Measurements from ENCODE around the gene ATXN7L1.
A peak's percentile ranks its signal among the peaks of the same experiment; 100 is the strongest.

Gene ATXN7L1

DNA sequence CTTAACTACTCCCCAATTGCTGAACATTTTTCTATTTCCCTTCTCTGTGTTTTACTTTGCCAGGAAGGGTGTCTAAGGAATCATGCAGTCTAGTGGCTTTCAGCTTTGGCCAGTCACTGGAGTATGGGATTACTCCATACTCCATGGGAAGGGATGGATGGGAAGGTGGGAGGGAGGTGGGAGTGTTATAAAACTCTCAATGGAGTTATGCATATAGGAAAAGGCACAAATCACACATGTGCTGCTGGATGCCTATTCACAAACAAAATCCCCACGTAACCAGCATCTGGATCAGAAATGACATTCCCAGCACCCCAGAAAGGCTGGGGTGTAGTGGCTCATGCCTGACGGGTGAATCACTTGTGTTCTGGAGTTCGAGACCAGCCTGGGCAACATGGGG lies 125.3 kb downstream of the ATXN7L1 start:
- TF ChIP-seq ZFHX2 (tag by site-specific recombination; conservative IDR thresholded peaks at IDR 0.05) (peak; percentile 63), ZNF169 (tag by site-specific recombination; IDR thresholded peaks at IDR 0.05) (no peak), EGR2 (tag by site-specific recombination; IDR thresholded peaks at IDR 0.05; ENCODE audit: low read depth) (peak; percentile 64; the same call in 1 of the 2 replicates)
- Histone ChIP-seq H3K27ac (ENCODE audit: extremely low read depth, low read depth, low read length) (no peak overlapping the region), H3K4me3 (ENCODE audit: low read depth, low read length) (no peak overlapping the region), H3K36me3 (ENCODE audit: control insufficient read depth in 2 of 2, insufficient read depth in 1 of 2, low read length in 2 of 2) (no peaks in the 10 kb centered on the region), H3K4me1 (ENCODE audit: control insufficient read depth, insufficient read depth, low read length) (no peaks in the 10 kb centered on the region), H3K9me3 (ENCODE audit: control insufficient read depth, insufficient read depth, low read depth, low read length) (no peaks in the 10 kb centered on the region)
- ChIA-PET CTCF (interaction anchor here (0.5 to 1.4 kb wide), 4 partner anchors 66 to 291 kb away, joined by 3 to 4 read pairs (median 3); no protein-coding TSS in a partner anchor), POLR2A (no interaction called here)

DNA sequence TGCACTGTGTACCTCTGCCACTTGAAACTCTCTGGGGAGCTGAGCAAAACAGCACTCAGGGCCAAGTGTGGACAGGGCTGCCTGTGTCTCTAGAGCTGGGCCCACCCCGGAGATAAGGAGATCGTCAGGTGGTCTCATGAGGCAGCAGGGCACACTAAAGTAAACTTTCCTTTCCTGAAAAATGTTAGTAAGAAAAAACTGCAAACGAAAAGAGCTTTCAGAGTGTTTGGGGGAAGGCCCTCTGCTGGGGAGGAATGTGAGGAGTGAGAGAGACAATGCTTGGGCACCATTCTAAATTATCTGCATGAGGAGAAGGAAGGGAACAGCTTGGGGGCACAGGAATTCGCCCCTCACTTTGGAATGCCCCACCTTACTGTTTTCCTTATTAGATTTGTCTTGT lies 127.7 kb downstream of the ATXN7L1 start:
- ChIA-PET POLR2A (no interaction called here), CTCF (interaction anchor here (1.1 kb wide), 1 partner anchor 13 kb away, joined by 3 read pairs; no protein-coding TSS in a partner anchor)
- Histone ChIP-seq H3K4me1 (ENCODE audit: control insufficient read depth, insufficient read depth, low read length) (no peaks in the 10 kb centered on the region), H3K27ac (ENCODE audit: extremely low read depth, low read depth, low read length) (no peak overlapping the region), H3K36me3 (ENCODE audit: control insufficient read depth in 2 of 2, insufficient read depth in 1 of 2, low read length in 2 of 2) (no peaks in the 10 kb centered on the region), H3K4me3 (ENCODE audit: low read depth, low read length) (no peak overlapping the region), H3K9me3 (ENCODE audit: control insufficient read depth, insufficient read depth, low read depth, low read length) (no peaks in the 10 kb centered on the region)
- TF ChIP-seq ZNF600 (tag by site-specific recombination; IDR thresholded peaks at IDR 0.05) (no peak), ZBTB1 (tag by site-specific recombination; IDR thresholded peaks at IDR 0.05) (no peak), BCL11A (tag by site-specific recombination; IDR thresholded peaks at IDR 0.05; ENCODE audit: low read depth) (no peak), KLF10 (tag by site-specific recombination; IDR thresholded peaks at IDR 0.05) (no peak), ZBTB48 (tag by site-specific recombination; IDR thresholded peaks at IDR 0.05) (no peak), ZNF132 (tag by site-specific recombination; IDR thresholded peaks at IDR 0.05; ENCODE audit: borderline replicate concordance) (no peak), ZBTB21 (tag by site-specific recombination; IDR thresholded peaks at IDR 0.05) (no peak), ZNF16 (tag by site-specific recombination; IDR thresholded peaks at IDR 0.05; ENCODE audit: low read depth) (no peak), KLF9 (tag by site-specific recombination; IDR thresholded peaks at IDR 0.05; ENCODE audit: low read depth) (no peak), ZNF202 (tag by site-specific recombination; IDR thresholded peaks at IDR 0.05; ENCODE audit: borderline replicate concordance) (no peak), ZNF19 (tag by site-specific recombination; IDR thresholded peaks at IDR 0.05; ENCODE audit: low read depth) (no peak), ZNF501 (tag by site-specific recombination; IDR thresholded peaks at IDR 0.05) (no peak), ZNF777 (tag by site-specific recombination; IDR thresholded peaks at IDR 0.05; ENCODE audit: borderline replicate concordance) (no peak), ZNF560 (tag by site-specific recombination; IDR thresholded peaks at IDR 0.05; ENCODE audit: borderline replicate concordance) (no peak)
- TF ChIP-seq, protein P1, sequence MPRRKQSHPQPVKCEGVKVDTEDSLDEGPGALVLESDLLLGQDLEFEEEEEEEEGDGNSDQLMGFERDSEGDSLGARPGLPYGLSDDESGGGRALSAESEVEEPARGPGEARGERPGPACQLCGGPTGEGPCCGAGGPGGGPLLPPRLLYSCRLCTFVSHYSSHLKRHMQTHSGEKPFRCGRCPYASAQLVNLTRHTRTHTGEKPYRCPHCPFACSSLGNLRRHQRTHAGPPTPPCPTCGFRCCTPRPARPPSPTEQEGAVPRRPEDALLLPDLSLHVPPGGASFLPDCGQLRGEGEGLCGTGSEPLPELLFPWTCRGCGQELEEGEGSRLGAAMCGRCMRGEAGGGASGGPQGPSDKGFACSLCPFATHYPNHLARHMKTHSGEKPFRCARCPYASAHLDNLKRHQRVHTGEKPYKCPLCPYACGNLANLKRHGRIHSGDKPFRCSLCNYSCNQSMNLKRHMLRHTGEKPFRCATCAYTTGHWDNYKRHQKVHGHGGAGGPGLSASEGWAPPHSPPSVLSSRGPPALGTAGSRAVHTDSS (tag by site-specific recombination; IDR thresholded peaks at IDR 0.05), result no peak

DNA sequence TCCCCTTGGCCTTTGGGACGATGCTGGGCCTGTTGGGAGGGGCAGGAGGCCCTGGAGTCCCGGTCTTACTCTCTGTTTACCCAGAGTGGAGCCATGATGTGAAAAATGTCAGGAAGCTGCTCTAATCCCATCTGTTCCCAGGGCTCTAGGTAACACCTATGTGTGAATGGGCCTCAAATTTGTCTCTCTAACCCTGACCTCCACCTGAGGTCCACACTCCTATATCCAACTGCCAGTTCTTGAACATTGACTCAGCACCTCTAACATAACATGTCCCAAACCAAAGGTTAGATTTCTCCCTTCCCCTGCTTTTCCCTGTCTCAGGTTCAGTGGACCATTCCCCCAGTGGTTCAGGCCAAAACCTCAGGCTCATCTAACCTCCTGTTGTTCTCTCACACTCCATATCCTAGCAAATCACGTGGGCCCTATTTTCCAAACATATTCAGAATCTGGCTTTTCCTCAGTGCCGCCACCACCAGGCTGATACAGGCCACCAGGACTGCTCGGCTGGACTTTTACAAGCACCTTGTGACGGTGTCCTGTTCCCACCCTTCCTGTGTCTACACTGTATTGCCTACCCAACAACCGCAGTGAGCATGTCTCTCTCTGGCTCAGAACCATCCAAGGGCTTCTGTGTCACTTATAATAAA lies 130.6 kb downstream of the ATXN7L1 start:
- Histone ChIP-seq H3K27ac (ENCODE audit: extremely low read depth, low read depth, low read length) (no peak overlapping the region), H3K4me3 (ENCODE audit: low read depth, low read length) (no peak overlapping the region), H3K9me3 (ENCODE audit: control insufficient read depth, insufficient read depth, low read depth, low read length) (no peaks in the 10 kb centered on the region), H3K4me1 (ENCODE audit: control insufficient read depth, insufficient read depth, low read length) (no peaks in the 10 kb centered on the region), H3K36me3 (ENCODE audit: control insufficient read depth in 2 of 2, insufficient read depth in 1 of 2, low read length in 2 of 2) (no peaks in the 10 kb centered on the region)
- ChIA-PET CTCF (no interaction called here), POLR2A (no interaction called here)
- TF ChIP-seq, protein P2, sequence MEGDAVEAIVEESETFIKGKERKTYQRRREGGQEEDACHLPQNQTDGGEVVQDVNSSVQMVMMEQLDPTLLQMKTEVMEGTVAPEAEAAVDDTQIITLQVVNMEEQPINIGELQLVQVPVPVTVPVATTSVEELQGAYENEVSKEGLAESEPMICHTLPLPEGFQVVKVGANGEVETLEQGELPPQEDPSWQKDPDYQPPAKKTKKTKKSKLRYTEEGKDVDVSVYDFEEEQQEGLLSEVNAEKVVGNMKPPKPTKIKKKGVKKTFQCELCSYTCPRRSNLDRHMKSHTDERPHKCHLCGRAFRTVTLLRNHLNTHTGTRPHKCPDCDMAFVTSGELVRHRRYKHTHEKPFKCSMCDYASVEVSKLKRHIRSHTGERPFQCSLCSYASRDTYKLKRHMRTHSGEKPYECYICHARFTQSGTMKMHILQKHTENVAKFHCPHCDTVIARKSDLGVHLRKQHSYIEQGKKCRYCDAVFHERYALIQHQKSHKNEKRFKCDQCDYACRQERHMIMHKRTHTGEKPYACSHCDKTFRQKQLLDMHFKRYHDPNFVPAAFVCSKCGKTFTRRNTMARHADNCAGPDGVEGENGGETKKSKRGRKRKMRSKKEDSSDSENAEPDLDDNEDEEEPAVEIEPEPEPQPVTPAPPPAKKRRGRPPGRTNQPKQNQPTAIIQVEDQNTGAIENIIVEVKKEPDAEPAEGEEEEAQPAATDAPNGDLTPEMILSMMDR (tag by site-specific recombination; IDR thresholded peaks at IDR 0.05), result 0 out of 2 replicates have a peak, but pooled peaks have one; percentile 29
- TF ChIP-seq ZNF48 (tag by site-specific recombination; IDR thresholded peaks at IDR 0.05), result no peak

Measured in HEK293 (cell line).